HG02623 (cell line): Measurements from ENCODE around the gene RAD52.

Experiments
- ATAC-seq: cut with Tn5 transposase; IDR thresholded peaks from one replicate; pipeline ENCODE4 v1.9.1; 2021; ENCODE audit warnings: moderate library complexity; ENCODE audit not compliant: unreplicated experiment

RAD52 gene

DNA sequence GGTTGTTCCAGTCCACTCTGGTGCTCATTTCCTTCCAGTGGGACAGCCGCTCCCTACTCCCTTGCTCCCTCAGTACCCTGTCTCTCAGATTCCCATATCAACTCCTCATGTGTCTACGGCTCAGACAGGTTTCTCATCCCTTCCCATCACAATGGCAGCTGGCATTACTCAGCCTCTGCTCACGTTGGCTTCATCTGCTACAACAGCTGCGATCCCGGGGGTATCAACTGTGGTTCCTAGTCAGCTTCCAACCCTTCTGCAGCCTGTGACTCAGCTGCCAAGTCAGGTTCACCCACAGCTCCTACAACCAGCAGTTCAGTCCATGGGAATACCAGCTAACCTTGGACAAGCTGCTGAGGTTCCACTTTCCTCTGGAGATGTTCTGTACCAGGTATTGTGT is 69.9 kb downstream of the RAD52 start:
- ATAC-seq, result no peak

DNA sequence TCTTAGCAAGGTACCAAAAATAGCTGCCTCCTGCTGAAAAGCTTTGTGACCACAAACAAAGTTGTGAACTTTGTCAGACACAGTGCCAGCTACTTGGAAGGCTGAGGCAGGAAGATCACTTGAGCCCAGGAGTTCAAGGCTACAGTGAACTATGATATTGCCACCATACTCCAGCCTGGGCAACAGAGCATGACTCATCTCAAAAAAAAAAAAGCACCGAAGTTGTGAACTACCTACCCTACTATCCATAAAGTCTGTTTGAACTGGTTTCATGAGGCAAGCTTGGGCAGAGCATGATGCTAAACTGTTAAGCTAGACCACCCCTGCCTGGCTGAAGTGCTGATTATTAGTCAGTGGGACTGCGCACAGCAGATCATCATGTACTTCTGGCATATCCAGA is 75.5 kb downstream of the RAD52 start:
- ATAC-seq, result no peak

DNA sequence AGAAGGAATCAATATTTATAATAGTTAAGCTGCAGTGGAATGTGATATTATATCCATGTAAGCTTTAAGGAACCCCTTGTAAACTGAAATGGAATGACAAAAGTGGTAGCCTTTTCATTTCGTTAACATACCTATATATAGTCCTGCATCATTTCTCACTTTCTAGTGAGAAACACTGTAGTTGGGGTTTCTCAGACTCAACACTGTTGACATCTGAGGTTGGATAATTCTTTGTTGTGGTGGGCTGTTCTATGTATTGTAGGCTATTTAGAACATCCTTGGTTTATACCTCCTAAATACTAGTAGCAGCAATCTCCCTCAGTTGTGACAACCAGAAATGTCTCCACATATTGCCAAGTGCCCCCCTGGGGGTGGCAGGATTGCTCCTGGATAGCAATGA is 79.1 kb downstream of the RAD52 start:
- ATAC-seq, result no peak

DNA sequence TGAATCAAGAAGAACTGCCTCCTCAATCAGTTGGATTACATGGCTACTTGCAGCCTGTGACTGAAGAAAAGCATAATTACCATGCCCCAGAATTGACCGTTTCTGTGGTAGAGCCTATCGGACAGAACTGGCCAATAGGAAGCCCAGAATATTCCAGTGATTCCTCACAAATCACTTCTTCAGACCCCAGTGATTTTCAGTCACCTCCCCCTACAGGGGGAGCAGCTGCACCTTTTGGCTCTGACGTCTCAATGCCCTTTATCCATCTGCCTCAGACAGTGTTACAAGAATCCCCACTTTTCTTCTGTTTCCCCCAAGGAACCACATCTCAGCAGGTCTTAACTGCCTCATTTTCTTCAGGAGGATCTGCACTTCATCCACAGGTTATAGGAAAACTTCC is 80.8 kb downstream of the RAD52 start:
- ATAC-seq, result no peak

DNA sequence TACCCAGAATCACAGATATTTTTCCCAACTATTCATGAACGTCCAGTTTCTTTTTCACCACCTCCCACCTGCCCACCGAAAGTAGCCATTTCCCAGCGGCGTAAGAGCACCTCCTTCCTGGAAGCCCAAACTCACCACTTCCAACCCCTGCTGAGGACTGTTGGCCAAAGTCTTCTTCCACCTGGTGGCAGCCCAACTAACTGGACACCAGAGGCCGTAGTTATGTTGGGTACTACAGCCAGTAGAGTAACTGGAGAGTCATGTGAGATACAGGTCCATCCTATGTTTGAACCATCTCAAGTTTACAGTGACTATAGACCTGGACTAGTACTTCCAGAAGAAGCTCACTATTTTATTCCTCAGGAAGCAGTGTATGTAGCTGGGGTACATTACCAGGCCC is 81.6 kb downstream of the RAD52 start:
- no peak for ATAC-seq

DNA sequence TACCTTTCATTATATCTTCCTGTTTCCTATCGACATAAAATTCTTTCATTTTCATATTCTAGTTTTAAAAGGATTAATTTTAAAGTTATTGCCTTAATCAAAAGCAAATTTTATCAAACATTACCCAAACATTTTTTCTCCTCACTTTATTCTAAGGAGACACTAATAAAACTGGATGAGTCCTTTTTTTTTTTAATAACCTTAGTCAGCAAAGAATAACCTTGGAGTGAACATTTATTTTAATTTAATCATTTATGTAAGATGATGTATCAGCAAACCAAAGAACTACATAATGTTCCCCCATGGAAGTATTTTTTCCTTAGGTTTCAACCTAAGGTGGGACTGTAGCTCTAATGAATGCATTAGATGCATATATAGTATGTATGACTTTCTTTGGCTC is 83.9 kb downstream of the RAD52 start:
- ATAC-seq, result no peak

DNA sequence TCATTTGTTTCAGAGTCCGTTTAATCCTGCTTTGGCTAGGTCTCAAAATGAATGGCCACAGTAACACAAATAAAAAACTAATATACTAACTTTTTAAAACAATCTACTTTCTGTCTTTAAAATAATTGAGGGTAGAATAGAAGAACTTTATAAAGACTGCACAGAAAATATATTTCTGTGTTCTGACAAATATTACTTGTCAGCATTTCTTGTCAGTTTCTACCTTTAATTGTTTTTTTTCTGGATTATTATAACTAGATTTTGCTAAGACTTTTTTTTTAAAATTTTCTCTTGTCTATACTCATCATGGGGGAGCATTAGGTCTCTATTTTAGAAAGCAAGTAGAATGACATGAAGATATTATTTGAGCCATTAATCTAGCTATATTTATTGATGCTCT is 86.2 kb downstream of the RAD52 start:
- no peak for ATAC-seq

DNA sequence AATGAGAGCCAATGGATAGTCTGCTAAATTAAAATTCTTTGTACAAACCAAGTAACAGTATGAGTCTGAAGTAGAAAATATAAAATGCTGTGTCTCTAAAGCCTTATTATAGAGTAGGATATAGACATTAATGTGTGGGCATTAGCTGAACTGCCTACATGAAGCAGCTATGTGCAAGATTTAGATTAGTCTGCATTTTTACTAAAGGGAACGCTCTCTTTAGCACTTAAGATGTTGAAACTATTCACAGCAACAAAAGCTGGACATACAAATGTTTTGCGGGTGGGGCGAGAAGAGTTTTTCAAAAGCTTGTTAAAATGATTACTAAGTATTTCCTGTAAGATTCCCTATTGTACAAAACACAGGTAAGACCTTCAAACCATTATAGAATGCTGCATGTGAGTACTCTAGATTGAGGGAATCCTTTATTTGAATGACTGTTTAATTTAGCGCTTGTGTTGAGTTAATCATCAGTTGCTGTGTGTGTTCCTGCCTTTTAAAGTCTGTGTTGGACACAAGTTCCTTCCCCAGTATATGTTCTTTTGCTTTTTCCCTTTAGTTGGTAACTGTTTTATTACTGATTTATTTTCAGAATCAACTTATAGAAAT is 87.1 kb downstream of the RAD52 start:
- ATAC-seq, result no peak
